ENCODE results near the gene SAMD4A. TPM values are rescaled to one million over a fixed set of nuclear protein-coding genes. Genes with fewer than 3 reads are reported as not detected.

SAMD4A gene
- total and polyA plus RNA-seq, 2 donors (not counting 1 experiment from before 2014, with no cell fraction given), result 9.3 to 39.8 TPM

GRCh38 chr14:54667764-54668163 lies 100.8 kb downstream of the SAMD4A start:
- peaks cover 53% of the 10 kb centered on the region for H3K79me2 ChIP-seq (ENCODE audit: control insufficient read depth, insufficient read depth, low read length)
- no peaks in the 10 kb centered on the region for H3K36me3 ChIP-seq (ENCODE audit: control insufficient read depth, insufficient read depth, low read length)
- H4K20me1 ChIP-seq (ENCODE audit: control insufficient read depth, extremely low read depth, insufficient read depth, low read length), result no peaks in the 10 kb centered on the region
- TF ChIP-seq EZH2 (IDR thresholded peaks at IDR 0.05; ENCODE audit: low read length, missing control alignments), result no peak
- no peak for TF ChIP-seq CTCF (conservative IDR thresholded peaks at IDR 0.05 in 1 of 2, IDR thresholded peaks at IDR 0.05 in 1 of 2; ENCODE audit: low read depth in 1 of 2, low read length in 2 of 2)
- no peak overlapping the region for H3K9ac ChIP-seq (ENCODE audit: insufficient read depth, low read length)
- no peak for DNase-seq (ENCODE audit: low read depth in 2 of 2)
- H3K27ac ChIP-seq (ENCODE audit: insufficient read depth, low read length), result no peak overlapping the region
- no peaks in the 10 kb centered on the region for H3K27me3 ChIP-seq (ENCODE audit: control insufficient read depth, insufficient read depth, low read length)
- H3K9me3 ChIP-seq (ENCODE audit: control insufficient read depth, insufficient read depth, low read depth, low read length), result no peaks in the 10 kb centered on the region
- H3K4me1 ChIP-seq (ENCODE audit: control insufficient read depth, extremely low read depth, insufficient read depth, low read length), result peaks cover 5% of the 10 kb centered on the region
- H3K4me3 ChIP-seq (replicated peaks in 1 of 4; ENCODE audit: control extremely low read depth in 1 of 4, insufficient read depth in 1 of 4, low read depth in 3 of 4, low read length in 4 of 4), result no peak overlapping the region
- H2AFZ ChIP-seq (ENCODE audit: low read length), result no peak overlapping the region
- no peak overlapping the region for H3K4me2 ChIP-seq (ENCODE audit: extremely low read depth, insufficient read depth, low read length)

GRCh38 chr14:54669721-54670561 lies 103.0 kb downstream of the SAMD4A start:
- no peak overlapping the region for H3K4me3 ChIP-seq (replicated peaks in 1 of 4; ENCODE audit: control extremely low read depth in 1 of 4, insufficient read depth in 1 of 4, low read depth in 3 of 4, low read length in 4 of 4)
- peak; percentile 82 to 87 for DNase-seq (ENCODE audit: low read depth in 2 of 2)
- no peaks in the 10 kb centered on the region for H3K9me3 ChIP-seq (ENCODE audit: control insufficient read depth, insufficient read depth, low read depth, low read length)
- H3K36me3 ChIP-seq (ENCODE audit: control insufficient read depth, insufficient read depth, low read length), result no peaks in the 10 kb centered on the region
- H3K4me2 ChIP-seq (ENCODE audit: extremely low read depth, insufficient read depth, low read length), result no peak overlapping the region
- no peak overlapping the region for H2AFZ ChIP-seq (ENCODE audit: low read length)
- no peaks in the 10 kb centered on the region for H3K27me3 ChIP-seq (ENCODE audit: control insufficient read depth, insufficient read depth, low read length)
- peaks cover 17% of the 10 kb centered on the region for H3K4me1 ChIP-seq (ENCODE audit: control insufficient read depth, extremely low read depth, insufficient read depth, low read length)
- H3K9ac ChIP-seq (ENCODE audit: insufficient read depth, low read length), result no peak overlapping the region
- TF ChIP-seq CTCF (conservative IDR thresholded peaks at IDR 0.05 in 1 of 2, IDR thresholded peaks at IDR 0.05 in 1 of 2; ENCODE audit: low read depth in 1 of 2, low read length in 2 of 2) (no peak), EZH2 (IDR thresholded peaks at IDR 0.05; ENCODE audit: low read length, missing control alignments) (no peak)
- H3K79me2 ChIP-seq (ENCODE audit: control insufficient read depth, insufficient read depth, low read length), result peaks cover 58% of the 10 kb centered on the region
- H3K27ac ChIP-seq (ENCODE audit: insufficient read depth, low read length), result peak overlapping the region; percentile 10
- H4K20me1 ChIP-seq (ENCODE audit: control insufficient read depth, extremely low read depth, insufficient read depth, low read length), result no peaks in the 10 kb centered on the region

- peaks cover 64% of the 10 kb centered on the region for H3K79me2 ChIP-seq (ENCODE audit: control insufficient read depth, insufficient read depth, low read length)
- H3K4me1 ChIP-seq (ENCODE audit: control insufficient read depth, extremely low read depth, insufficient read depth, low read length), result peaks cover 19% of the 10 kb centered on the region
- H3K4me3 ChIP-seq (replicated peaks in 1 of 4; ENCODE audit: control extremely low read depth in 1 of 4, insufficient read depth in 1 of 4, low read depth in 3 of 4, low read length in 4 of 4), result no peak overlapping the region
- no peaks in the 10 kb centered on the region for H3K27me3 ChIP-seq (ENCODE audit: control insufficient read depth, insufficient read depth, low read length)
- H4K20me1 ChIP-seq (ENCODE audit: control insufficient read depth, extremely low read depth, insufficient read depth, low read length), result no peaks in the 10 kb centered on the region
- no peaks in the 10 kb centered on the region for H3K36me3 ChIP-seq (ENCODE audit: control insufficient read depth, insufficient read depth, low read length)
- no peak for DNase-seq (ENCODE audit: low read depth in 2 of 2)
- H3K27ac ChIP-seq (ENCODE audit: insufficient read depth, low read length), result no peak overlapping the region
- TF ChIP-seq EZH2 (IDR thresholded peaks at IDR 0.05; ENCODE audit: low read length, missing control alignments) (no peak), CTCF (conservative IDR thresholded peaks at IDR 0.05 in 1 of 2, IDR thresholded peaks at IDR 0.05 in 1 of 2; ENCODE audit: low read depth in 1 of 2, low read length in 2 of 2) (no peak)
- H3K9ac ChIP-seq (ENCODE audit: insufficient read depth, low read length), result no peak overlapping the region
- H3K4me2 ChIP-seq (ENCODE audit: extremely low read depth, insufficient read depth, low read length), result no peak overlapping the region
- H3K9me3 ChIP-seq (ENCODE audit: control insufficient read depth, insufficient read depth, low read depth, low read length), result no peaks in the 10 kb centered on the region
- H2AFZ ChIP-seq (ENCODE audit: low read length), result no peak overlapping the region
Measured at GRCh38 chr14:54671537-54671936, 104.6 kb downstream of the SAMD4A start.

All from fibroblast of lung (primary cell).